ENCODE data around the gene IFITM2. TPM values are rescaled to one million over a fixed set of nuclear protein-coding genes. Genes with fewer than 3 reads are reported as not detected.
"Not testable (repeated sequence)": the region's sequence is repeated elsewhere in the genome, so short reads cannot be mapped to it uniquely, and the experiment has no call there.

Gene IFITM2
- total and polyA plus RNA-seq, 2 experiments from 2014 or later, result 59.2 to 504 TPM

DNA sequence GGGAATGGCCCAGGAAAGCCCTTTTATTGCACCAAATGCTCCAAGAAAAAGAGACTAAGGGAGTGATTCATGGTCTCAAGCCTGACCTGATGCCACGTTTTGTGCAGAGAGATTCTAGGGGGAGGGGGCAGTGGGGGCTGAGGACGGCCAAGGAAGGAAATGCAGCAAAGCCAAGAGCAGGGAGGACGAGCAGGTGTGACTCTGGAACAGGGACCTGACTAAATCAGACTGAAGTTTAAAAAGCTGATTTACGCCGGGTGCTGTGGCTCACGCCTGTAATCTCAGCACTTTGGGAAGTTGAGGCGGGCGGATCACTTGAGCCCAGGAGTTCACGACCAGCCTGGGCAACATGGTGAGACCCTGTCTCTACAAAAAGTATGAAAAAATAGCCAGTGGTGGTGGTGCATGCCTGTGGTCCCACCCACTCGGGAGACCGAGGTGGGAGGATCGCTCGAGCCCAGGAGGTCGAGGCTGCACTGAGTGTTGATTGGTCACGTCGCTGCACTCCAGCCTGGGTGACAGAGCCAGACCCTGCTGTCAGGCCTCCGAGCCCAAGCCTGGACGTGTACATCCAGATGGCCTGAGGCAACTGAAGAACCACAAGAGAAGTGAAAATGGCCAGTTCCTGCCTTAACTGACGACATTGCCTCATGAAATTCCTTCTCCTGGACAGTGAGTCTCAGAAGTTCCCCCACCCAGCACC lies 23.9 kb downstream of the IFITM2 start:
- no peaks in the 10 kb centered on the region for H3K27me3 ChIP-seq
- no peaks in the 10 kb centered on the region for H3K36me3 ChIP-seq (replicated peaks; ENCODE audit: insufficient read depth, low read depth)
- no peak overlapping the region for H3K27ac ChIP-seq
- DNase-seq (ENCODE audit: low spot score), result no peak
- no peak overlapping the region for H2AFZ ChIP-seq
- H3K4me1 ChIP-seq (ENCODE audit: insufficient read depth), result peaks cover 42% of the 10 kb centered on the region
- H3K4me3 ChIP-seq, result no peak overlapping the region
- no peaks in the 10 kb centered on the region for H3K79me2 ChIP-seq
- no peaks in the 10 kb centered on the region for H3K9me2 ChIP-seq (replicated peaks; ENCODE audit: insufficient read depth)
- 95% methylated on average over 19 of the region's 19 CpGs for WGBS (ENCODE audit: low lambda C conversion rate, missing lambda C conversion rate)
- no peaks in the 10 kb centered on the region for H3K9me3 ChIP-seq (ENCODE audit: low read depth)
- no peak overlapping the region for H3K4me2 ChIP-seq
- H4K20me1 ChIP-seq (ENCODE audit: insufficient read depth, poor library complexity, severe bottlenecking), result no peaks in the 10 kb centered on the region
- TF ChIP-seq EZH2 (IDR thresholded peaks at IDR 0.05; ENCODE audit: borderline replicate concordance) (no peak), EZH2phosphoT487 (IDR thresholded peaks at IDR 0.05; ENCODE audit: low read depth, severe bottlenecking, unreplicated experiment) (no peak)
- TF ChIP-seq, protein P1, sequence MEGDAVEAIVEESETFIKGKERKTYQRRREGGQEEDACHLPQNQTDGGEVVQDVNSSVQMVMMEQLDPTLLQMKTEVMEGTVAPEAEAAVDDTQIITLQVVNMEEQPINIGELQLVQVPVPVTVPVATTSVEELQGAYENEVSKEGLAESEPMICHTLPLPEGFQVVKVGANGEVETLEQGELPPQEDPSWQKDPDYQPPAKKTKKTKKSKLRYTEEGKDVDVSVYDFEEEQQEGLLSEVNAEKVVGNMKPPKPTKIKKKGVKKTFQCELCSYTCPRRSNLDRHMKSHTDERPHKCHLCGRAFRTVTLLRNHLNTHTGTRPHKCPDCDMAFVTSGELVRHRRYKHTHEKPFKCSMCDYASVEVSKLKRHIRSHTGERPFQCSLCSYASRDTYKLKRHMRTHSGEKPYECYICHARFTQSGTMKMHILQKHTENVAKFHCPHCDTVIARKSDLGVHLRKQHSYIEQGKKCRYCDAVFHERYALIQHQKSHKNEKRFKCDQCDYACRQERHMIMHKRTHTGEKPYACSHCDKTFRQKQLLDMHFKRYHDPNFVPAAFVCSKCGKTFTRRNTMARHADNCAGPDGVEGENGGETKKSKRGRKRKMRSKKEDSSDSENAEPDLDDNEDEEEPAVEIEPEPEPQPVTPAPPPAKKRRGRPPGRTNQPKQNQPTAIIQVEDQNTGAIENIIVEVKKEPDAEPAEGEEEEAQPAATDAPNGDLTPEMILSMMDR (IDR thresholded peaks at IDR 0.05; ENCODE audit: poor library complexity), result no peak

DNA sequence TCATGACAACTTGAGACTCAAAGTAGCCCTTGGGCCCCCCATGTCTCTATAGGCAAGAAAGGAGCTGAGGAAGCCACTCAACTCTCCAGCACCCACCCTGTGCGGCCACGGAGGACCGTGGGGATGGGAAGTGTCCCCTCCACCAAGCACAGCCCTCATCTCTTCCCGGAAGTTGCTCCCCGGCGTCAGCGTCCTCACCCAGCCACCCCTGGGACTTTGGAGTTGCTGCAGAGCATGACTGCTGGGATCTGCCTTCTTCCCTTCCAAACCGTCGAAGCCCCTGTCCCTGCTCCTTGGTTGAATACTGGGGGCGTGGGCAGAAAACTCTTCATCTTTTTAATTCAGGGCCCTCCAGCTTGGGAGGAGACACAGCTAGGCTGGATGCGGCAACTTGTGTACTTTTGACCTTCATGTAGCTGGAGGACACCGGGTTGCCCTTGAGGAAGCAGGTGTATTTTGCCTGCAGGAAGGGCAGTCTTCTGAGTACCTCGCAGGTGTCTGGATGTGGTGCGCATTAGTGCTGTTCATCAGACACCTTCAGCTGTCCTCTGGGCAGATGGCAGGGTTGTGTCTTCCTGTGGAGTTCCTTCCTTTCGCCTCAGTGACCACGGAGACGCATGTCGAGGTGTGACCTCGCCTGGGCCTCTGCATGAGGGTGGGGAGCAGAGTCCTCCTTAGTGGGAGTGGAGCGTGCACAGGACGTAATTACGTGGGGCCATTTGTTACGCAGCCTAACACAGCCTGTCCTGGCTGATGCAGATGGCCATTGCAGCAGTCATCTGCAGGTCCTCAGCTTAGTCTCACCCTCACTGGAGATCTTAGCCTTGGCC lies 25.2 kb downstream of the IFITM2 start:
- Histone ChIP-seq H4K20me1 (ENCODE audit: insufficient read depth, poor library complexity, severe bottlenecking) (no peaks in the 10 kb centered on the region), H3K79me2 (no peaks in the 10 kb centered on the region), H3K4me2 (no peak overlapping the region), H3K4me1 (ENCODE audit: insufficient read depth) (peaks cover 37% of the 10 kb centered on the region), H3K9me3 (ENCODE audit: low read depth) (no peaks in the 10 kb centered on the region), H2AFZ (no peak overlapping the region), H3K4me3 (no peak overlapping the region), H3K27ac (no peak overlapping the region), H3K27me3 (no peaks in the 10 kb centered on the region), H3K36me3 (replicated peaks; ENCODE audit: insufficient read depth, low read depth) (no peaks in the 10 kb centered on the region), H3K9me2 (replicated peaks; ENCODE audit: insufficient read depth) (no peaks in the 10 kb centered on the region)
- TF ChIP-seq EZH2 (IDR thresholded peaks at IDR 0.05; ENCODE audit: borderline replicate concordance), result no peak
- TF ChIP-seq, protein P1 (IDR thresholded peaks at IDR 0.05; ENCODE audit: poor library complexity), result no peak
- TF ChIP-seq EZH2phosphoT487 (IDR thresholded peaks at IDR 0.05; ENCODE audit: low read depth, severe bottlenecking, unreplicated experiment), result no peak
- WGBS (ENCODE audit: low lambda C conversion rate, missing lambda C conversion rate), result 95% methylated on average over 23 of the region's 23 CpGs
- DNase-seq (ENCODE audit: low spot score), result no peak

DNA sequence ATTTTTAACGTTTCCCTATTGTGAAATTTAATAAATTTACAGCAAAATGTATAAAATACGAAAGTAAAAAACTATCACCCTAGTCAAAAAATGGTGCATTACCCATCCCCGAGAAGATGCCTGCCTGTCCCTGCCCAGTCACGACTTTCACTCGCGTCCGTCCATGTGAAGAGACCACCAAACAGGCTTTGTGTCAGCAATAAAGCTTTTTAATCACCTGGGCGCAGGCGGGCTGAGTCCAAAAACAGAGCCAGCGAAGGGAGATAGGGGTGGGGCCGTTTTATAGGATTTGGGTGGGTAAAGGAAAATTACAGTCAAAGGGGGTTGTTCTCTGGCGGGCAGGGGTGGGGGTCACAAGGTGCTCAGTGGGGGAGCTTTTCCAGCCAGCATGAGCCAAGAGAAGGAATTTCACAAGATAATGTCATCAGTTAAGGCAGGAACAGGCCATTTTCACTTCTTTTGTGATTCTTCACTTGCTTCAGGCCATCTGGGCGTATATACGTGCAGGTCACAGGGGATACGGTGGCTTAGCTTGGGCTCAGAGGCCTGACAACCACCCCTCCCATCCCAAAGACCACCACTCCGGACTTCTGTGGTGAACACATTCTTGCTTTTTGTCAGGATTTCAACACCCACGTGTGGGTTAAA lies 26.1 kb downstream of the IFITM2 start:
- WGBS (ENCODE audit: low lambda C conversion rate, missing lambda C conversion rate), result 78% methylated on average over 17 of the region's 17 CpGs
- DNase-seq (ENCODE audit: low spot score); H3K27me3 ChIP-seq; H4K20me1 ChIP-seq (ENCODE audit: insufficient read depth, poor library complexity, severe bottlenecking); H3K36me3 ChIP-seq (replicated peaks; ENCODE audit: insufficient read depth, low read depth); H3K79me2 ChIP-seq; H3K4me3 ChIP-seq; H3K9me2 ChIP-seq (replicated peaks; ENCODE audit: insufficient read depth); H3K9me3 ChIP-seq (ENCODE audit: low read depth): not testable (repeated sequence)
- H3K4me1 ChIP-seq (ENCODE audit: insufficient read depth), result peaks cover 37% of the 10 kb centered on the region
- H2AFZ ChIP-seq, result peak overlapping the region; percentile 9
- H3K4me2 ChIP-seq, result peak overlapping the region; percentile 68
- peak overlapping the region; percentile 93 for H3K27ac ChIP-seq

Measured in hepatocyte (in vitro differentiated cells).